ENCODE data around the gene NECTIN4.
A peak's percentile ranks its signal among the peaks of the same experiment; 100 is the strongest.
"Not testable (repeated sequence)": the region's sequence is repeated elsewhere in the genome, so short reads cannot be mapped to it uniquely, and the experiment has no call there.

The NECTIN4 gene

GRCh38 chr1:161046605-161047228, 42.6 kb downstream of the NECTIN4 start:
- FAIRE-seq: no peak
- no peak for TF ChIP-seq POLR2A (IDR thresholded peaks at IDR 0.05; ENCODE audit: low read depth, low read length)
- no peak for DNase-seq (ENCODE audit: insufficient read length, low spot score)

DNA sequence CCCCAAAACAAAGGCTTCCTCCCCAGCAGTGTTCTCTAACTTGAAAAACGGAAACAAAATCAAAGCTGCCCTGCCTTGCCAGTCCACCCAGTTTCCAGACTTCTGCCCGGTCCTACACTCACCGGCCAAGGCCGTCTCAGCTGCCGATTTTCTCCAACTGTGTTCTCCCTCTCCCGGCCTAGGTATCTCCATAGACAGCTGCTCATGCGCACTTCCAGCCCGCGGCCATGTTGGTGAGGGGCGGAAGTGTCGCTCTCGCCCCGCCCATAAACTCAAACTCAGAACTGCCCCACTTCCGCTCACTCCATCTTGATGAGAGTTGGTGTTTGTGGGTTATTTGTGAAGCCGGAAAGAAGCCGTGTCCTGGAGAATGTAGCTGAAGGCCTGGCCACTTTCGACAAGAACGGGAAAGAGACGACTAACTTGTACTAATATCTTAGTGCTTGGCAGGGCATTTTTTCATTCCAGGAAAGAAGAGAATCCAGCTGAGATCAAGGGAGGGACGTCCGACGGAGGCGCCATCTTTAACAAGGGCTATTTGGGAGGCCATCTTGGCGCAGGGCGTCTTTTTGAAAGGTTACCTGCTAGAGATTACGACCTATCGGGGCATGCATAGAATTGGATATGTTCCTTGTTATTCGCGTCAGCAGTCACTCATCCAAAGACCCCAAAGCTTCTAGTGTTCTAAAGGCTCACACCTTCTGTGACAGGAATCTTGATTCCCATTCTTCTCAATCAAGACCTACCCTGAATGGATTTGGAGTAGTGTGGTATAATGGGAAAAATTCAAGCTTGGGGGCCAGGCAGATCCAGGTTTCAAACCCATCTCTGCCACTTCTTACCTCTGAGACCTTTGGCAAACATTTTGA, 43.4 kb downstream of the NECTIN4 start, which contains the start of gene USF1:
USF1 (minus strand) TSS at position 242 of the 869 bp plus-strand sequence. CDS start 2,702 bp downstream, outside the sequence.
- FAIRE-seq (no peak), DNase-seq (ENCODE audit: insufficient read length, low spot score) (peak; percentile 77)
- TF ChIP-seq POLR2A (IDR thresholded peaks at IDR 0.05; ENCODE audit: low read depth, low read length): peak; percentile 77

DNA sequence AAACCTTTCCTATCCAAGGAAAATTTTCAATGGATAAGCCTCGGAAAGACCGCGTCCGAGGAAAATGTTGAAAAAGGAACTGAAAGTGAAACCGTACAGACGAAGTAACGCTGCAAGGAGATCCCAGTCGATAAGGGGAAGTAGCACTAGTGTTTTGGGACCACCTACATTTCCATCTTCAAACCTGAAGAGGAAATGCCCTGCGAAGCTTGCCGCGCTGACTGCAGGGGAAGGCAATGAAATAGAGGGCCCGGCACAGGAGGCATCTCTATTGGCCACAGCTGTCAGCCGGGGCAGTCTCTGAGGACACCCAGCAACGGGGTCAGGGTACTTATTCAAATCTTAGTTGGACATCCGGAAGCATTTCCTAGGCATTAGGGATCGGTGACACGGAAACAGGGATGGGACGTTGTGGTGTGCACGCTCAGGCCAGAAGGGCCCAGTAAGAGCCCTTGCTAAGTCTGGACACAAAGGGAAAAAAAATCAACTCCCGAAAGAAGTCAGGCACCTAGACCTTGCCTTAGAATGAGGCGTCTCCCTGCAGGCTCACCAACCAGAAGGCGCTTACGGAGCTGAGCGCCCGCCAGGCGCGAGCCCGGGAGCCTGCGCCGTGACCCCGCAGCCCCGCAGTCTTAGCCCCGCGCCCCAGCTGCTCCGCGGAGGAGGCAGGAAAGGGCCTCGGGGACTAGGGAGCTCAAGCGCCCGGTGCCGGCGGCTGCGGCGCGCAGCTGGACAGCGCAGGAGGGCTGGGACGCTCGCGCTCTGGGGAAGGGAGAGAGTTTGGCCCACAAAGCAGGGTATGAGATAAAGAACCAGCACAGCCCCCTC, 44.2 kb downstream of the NECTIN4 start:
- no peak for FAIRE-seq
- peak; percentile 51; the same call in 1 of the 2 replicates for TF ChIP-seq POLR2A (IDR thresholded peaks at IDR 0.05; ENCODE audit: low read depth, low read length)
- peak; percentile 71 for DNase-seq (ENCODE audit: insufficient read length, low spot score)

- no peak for DNase-seq (ENCODE audit: insufficient read length, low spot score)
- TF ChIP-seq POLR2A (IDR thresholded peaks at IDR 0.05; ENCODE audit: low read depth, low read length): no peak
Measured at GRCh38 chr1:161044535-161044907, 44.8 kb downstream of the NECTIN4 start.

DNA sequence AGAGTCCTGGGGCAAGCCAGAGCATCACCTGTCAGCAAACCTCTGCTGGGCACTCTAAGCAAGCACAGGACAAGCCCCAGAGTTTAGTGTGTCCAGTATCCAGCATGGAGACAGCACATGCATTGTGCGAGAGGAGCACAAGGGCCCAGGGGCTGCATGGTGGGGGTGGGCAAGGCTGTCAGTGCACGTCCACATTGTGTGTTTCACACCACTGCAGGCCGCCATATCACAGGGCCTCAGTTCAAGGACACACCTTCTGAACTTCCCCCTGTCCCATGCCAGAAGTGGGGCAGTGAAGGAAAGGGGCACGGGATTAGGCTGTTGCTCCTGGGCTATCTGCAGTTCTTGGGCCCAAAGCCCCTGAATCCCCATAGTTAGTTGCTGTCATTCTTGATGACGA, 49.8 kb downstream of the NECTIN4 start:
- TF ChIP-seq POLR2A (IDR thresholded peaks at IDR 0.05; ENCODE audit: low read depth, low read length): no peak
- no peak for DNase-seq (ENCODE audit: insufficient read length, low spot score)
- FAIRE-seq: no peak

More at GRCh38 chr1:161044535-161044907, 44.8 kb downstream of the NECTIN4 start:
- FAIRE-seq: no peak

- FAIRE-seq (no peak), DNase-seq (ENCODE audit: insufficient read length, low spot score) (no peak)
Measured at GRCh38 chr1:161039154-161039545, 50.2 kb downstream of the NECTIN4 start.

DNA sequence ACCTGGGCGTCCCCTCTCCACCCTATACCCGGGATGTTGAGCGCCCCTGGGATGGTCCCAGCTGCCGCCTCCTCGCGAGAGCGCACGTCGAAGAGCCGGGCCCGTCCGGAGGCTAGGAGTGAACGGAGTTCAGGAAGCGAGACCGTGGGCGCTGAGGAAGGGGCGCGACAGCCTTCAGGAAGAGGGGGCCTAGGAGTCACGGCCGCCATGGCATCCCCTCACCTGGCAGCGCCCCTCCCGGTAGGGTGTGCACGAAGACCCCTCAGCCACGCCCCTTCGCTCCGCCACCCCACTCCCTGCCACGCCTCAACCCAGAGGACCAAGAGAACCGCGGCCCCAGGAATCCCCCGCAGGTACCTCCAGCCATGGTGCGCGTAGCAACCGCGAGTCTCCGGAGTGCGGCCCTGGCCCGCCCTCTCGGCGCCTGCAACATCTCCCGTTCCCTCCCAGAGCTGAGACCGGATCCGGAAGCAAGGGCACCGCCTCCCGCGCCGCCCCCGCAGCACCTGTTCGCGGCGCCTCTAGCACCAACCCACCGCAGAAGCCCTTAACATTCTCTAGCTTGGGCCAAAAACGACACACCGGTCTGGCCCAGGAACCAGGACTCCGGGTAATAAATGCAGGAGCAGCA, 50.7 kb downstream of the NECTIN4 start, which contains the start of gene TSTD1:
TSTD1 (minus strand) TSS at position 442 of the 631 bp plus-strand sequence; CDS start at position 367, 75 bp downstream.
- TF ChIP-seq POLR2A (IDR thresholded peaks at IDR 0.05; ENCODE audit: low read depth, low read length): no peak
- FAIRE-seq: no peak
- DNase-seq (ENCODE audit: insufficient read length, low spot score): no peak

More at GRCh38 chr1:161039154-161039545, 50.2 kb downstream of the NECTIN4 start:
- TF ChIP-seq POLR2A (IDR thresholded peaks at IDR 0.05; ENCODE audit: low read depth, low read length): no peak

DNA sequence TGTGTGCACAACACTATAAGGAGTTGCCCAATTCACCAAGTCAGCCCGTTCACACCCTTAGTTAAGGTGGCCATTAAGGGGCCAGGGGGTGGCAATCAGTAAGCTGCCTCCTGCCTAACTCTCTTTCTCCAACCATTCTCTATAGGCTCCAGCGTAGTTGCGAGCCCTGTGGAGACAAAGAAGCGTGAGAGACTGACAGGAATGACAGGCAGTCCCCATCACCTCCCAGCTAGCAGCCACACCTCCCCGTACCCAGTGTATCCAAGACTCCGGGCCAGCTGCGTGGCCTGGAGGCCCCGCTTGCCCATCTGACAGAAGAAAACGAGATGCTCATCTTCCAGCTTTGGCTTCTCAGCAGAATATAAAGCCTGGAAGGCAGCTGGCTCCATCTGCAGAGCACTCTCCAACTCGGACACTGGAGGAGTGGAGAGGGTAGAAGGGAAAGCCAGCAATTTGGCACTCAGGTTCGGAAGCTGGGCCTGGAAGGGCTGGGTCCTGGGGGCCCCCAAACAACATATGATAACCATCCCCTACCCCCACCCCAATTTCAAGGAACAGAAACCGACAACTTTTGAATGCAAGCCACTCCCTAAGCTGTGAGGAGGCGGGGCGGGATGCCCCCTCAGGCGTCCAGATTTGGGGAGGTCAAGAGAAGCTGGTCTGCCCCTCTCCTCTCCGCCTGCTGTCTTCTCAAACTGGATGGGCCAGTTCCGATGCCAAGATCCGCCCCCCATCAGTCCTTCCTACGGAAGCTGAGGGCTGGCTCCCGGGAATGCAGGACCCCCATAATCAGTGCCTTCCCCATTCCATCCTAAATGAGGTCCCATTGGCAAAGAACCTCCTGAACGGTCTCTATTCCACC, 51.5 kb downstream of the NECTIN4 start:
- no peak for TF ChIP-seq POLR2A (IDR thresholded peaks at IDR 0.05; ENCODE audit: low read depth, low read length)
- FAIRE-seq: no peak
- DNase-seq (ENCODE audit: insufficient read length, low spot score): no peak

- FAIRE-seq (no peak), DNase-seq (ENCODE audit: insufficient read length, low spot score) (no peak)
- TF ChIP-seq POLR2A (IDR thresholded peaks at IDR 0.05; ENCODE audit: low read depth, low read length): no peak
Measured at GRCh38 chr1:161033751-161034150, 55.6 kb downstream of the NECTIN4 start.

- no peak for DNase-seq (ENCODE audit: insufficient read length, low spot score)
- FAIRE-seq: no peak
- TF ChIP-seq POLR2A (IDR thresholded peaks at IDR 0.05; ENCODE audit: low read depth, low read length): no peak
Measured at GRCh38 chr1:161032409-161032808, 56.9 kb downstream of the NECTIN4 start.

- DNase-seq (ENCODE audit: insufficient read length, low spot score) (no peak), FAIRE-seq (no peak)
- no peak for TF ChIP-seq POLR2A (IDR thresholded peaks at IDR 0.05; ENCODE audit: low read depth, low read length)
Measured at GRCh38 chr1:161031874-161032273, 57.5 kb downstream of the NECTIN4 start.

DNA sequence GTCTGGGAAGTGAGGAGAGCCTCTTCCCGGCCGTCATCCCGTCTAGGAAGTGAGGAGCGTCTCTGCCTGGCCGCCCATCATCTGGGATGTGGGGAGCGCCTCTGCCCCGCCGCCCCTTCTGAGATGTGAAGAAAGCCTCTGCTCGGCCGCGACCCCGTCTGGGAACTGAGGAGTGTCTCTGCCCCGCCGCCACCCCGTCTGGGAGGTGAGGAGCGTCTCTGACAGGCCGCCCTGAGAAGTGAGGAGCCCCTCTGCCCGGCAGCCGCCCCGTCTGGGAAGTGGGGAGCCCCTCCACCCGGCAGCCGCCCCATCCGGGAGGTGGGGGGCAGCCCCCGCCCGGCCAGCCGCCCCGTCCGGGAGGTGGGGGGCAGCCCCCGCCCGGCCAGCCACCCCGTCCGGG, 59.9 kb downstream of the NECTIN4 start:
- not testable (repeated sequence) for DNase-seq (ENCODE audit: insufficient read length, low spot score); FAIRE-seq

DNA sequence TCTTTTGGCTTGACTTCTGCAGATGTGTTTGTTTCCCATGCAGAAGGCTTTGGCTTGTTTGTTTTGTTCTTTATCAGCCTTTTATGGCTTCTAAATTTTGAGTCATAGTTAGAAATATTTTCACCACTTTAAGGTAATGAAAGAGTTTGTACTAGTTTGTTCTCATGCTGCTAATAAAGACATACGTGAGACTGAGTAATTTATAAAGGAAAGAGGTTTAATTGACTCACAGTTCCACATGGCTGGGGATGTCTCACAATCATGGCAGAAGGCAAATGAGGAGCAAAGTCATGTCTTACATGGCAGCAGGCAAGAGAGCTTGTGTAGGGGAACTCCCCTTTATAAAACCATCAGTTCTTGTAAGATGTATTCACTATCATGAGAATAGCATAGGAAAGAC, 62.4 kb downstream of the NECTIN4 start:
- not testable (repeated sequence) for DNase-seq (ENCODE audit: insufficient read length, low spot score); FAIRE-seq

DNA sequence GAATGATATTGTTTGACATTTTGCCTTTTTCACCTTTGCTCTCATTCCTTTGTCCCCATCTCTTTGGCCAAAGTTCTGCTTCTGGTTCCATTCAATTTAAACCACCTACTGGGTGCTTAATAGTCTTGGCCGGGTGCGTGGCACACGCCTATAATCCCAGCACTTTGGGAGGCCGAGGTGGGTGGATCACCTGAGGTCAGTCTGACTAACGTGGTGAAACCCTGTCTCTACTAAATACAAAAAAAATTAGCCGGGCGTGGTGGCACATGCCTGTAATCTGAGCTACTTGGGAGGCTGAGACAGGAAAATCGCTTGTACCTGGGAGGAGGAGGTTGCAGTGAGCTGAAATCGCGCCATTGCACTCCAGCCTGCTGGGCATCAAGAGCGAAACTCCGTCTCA, 66.9 kb downstream of the NECTIN4 start:
- not testable (repeated sequence) for FAIRE-seq; DNase-seq (ENCODE audit: insufficient read length, low spot score)

Measured in H54 (cell line).